ENCODE data around the gene FNDC10.

- TF ChIP-seq, protein P1, sequence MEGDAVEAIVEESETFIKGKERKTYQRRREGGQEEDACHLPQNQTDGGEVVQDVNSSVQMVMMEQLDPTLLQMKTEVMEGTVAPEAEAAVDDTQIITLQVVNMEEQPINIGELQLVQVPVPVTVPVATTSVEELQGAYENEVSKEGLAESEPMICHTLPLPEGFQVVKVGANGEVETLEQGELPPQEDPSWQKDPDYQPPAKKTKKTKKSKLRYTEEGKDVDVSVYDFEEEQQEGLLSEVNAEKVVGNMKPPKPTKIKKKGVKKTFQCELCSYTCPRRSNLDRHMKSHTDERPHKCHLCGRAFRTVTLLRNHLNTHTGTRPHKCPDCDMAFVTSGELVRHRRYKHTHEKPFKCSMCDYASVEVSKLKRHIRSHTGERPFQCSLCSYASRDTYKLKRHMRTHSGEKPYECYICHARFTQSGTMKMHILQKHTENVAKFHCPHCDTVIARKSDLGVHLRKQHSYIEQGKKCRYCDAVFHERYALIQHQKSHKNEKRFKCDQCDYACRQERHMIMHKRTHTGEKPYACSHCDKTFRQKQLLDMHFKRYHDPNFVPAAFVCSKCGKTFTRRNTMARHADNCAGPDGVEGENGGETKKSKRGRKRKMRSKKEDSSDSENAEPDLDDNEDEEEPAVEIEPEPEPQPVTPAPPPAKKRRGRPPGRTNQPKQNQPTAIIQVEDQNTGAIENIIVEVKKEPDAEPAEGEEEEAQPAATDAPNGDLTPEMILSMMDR (IDR thresholded peaks at IDR 0.05; ENCODE audit: insufficient read depth, low read depth, low read length), result no peak
- TF ChIP-seq EZH2 (IDR thresholded peaks at IDR 0.05; ENCODE audit: insufficient read depth, low read length), result peak; percentile 59
Observed at GRCh38 chr1:1630191-1630964, 30.4 kb upstream of the FNDC10 start.
